Measurements from ENCODE around the gene SH3TC1. TPM values are rescaled to one million over a fixed set of nuclear protein-coding genes. Genes with fewer than 3 reads are reported as not detected.

The SH3TC1 gene
- total and polyA plus RNA-seq, 10 of the 15 experiments (the other 5 are each of a cell fraction or from before 2014, with no cell fraction given), result 0.19 to 47.0 (median 18.4) TPM

GRCh38 chr4:8268211-8268610, 69.1 kb downstream of the SH3TC1 start:
- no peak for ATAC-seq
- SMC1A ChIA-PET (ENCODE audit: uncharacterized antibody, unreplicated experiment), result no interaction called here
- RAD21 ChIA-PET (ENCODE audit: unreplicated experiment), result interaction anchor here (1.0 to 4.4 kb wide), 2 partner anchors 92 to 134 kb away, joined by 3 to 16 read pairs; no protein-coding TSS in a partner anchor
- H3K36me3 ChIP-seq (ENCODE audit: control insufficient read depth in 2 of 2, insufficient read depth in 2 of 2, low read length in 1 of 2), result no peaks in the 10 kb centered on the region
- no peak for FAIRE-seq
- H3K9me3 ChIP-seq (replicated peaks; ENCODE audit: control insufficient read depth, insufficient read depth, low read length), result no peaks in the 10 kb centered on the region
- CTCF ChIA-PET, result interaction anchor here (0.6 to 2.7 kb wide), 4 partner anchors 20 to 134 kb away, joined by 3 to 24 read pairs (median 3); no protein-coding TSS in a partner anchor
- POLR2A ChIA-PET, result no interaction called here
- H3K9ac ChIP-seq (ENCODE audit: control insufficient read depth, insufficient read depth, low read length), result no peak overlapping the region
- no peak overlapping the region for H3K27ac ChIP-seq (ENCODE audit: control insufficient read depth, insufficient read depth)
- no peaks in the 10 kb centered on the region for H4K20me1 ChIP-seq (ENCODE audit: control insufficient read depth, insufficient read depth)
- TF ChIP-seq ZNF384 (IDR thresholded peaks at IDR 0.05; ENCODE audit: borderline replicate concordance, low read depth, low read length) (no peak), TARDBP (IDR thresholded peaks at IDR 0.05; ENCODE audit: borderline replicate concordance) (no peak), KLF5 (IDR thresholded peaks at IDR 0.05; ENCODE audit: partially characterized antibody) (no peak), ZBTB4 (CRISPR knock-in tag; IDR thresholded peaks at IDR 0.05) (no peak), GATAD2B (conservative IDR thresholded peaks at IDR 0.05; ENCODE audit: low read depth) (no peak), EP300 (IDR thresholded peaks at IDR 0.05; ENCODE audit: borderline replicate concordance in 1 of 2, control insufficient read depth in 1 of 2, low read depth in 2 of 2, low read length in 2 of 2) (no peak), PKNOX1 (IDR thresholded peaks at IDR 0.05) (no peak), E2F8 (IDR thresholded peaks at IDR 0.05; ENCODE audit: low read depth, partially characterized antibody) (no peak), EZH2 (IDR thresholded peaks at IDR 0.05; ENCODE audit: borderline replicate concordance, control insufficient read depth, low read depth, low read length) (no peak), IKZF1 (conservative IDR thresholded peaks at IDR 0.05) (no peak), NFYA (IDR thresholded peaks at IDR 0.05; ENCODE audit: borderline replicate concordance, low read depth, low read length) (no peak), POLR2A (IDR thresholded peaks at IDR 0.05; ENCODE audit: low read depth, low read length) (no peak), NFYB (IDR thresholded peaks at IDR 0.05; ENCODE audit: insufficient read depth, low read depth, low read length) (no peak)
- H2AFZ ChIP-seq (ENCODE audit: control insufficient read depth, low read depth, low read length), result no peak overlapping the region
- no peaks in the 10 kb centered on the region for H3K79me2 ChIP-seq (ENCODE audit: control insufficient read depth, insufficient read depth, low read length)
- H3K4me2 ChIP-seq (ENCODE audit: control insufficient read depth, insufficient read depth), result no peak overlapping the region
- no peak for DNase-seq (ENCODE audit: low read depth, low spot score)
- intact Hi-C loops (cut with micrococcal nuclease; ENCODE audit: unreplicated experiment) (no loop called here), in situ Hi-C loops (cut with MboI) (loop anchor here (10.0 kb wide), 1 partner anchor 327 kb away; the partner anchor contains the start of gene CPZ)
- WGBS (ENCODE audit: insufficient coverage, insufficient replicate concordance, low lambda C conversion rate, missing lambda C conversion rate), result 15% methylated on average over 7 of the region's 7 CpGs
- peaks cover 2 to 6% of the 10 kb centered on the region in 2 experiments; a peak in 3 of 4 replicates for H3K27me3 ChIP-seq (replicated peaks in 1 of 2; ENCODE audit: control insufficient read depth in 2 of 2, insufficient read depth in 2 of 2, low read length in 1 of 2)
- H3K4me1 ChIP-seq (ENCODE audit: control insufficient read depth, insufficient read depth, low read length), result no peaks in the 10 kb centered on the region
- H3K4me3 ChIP-seq, result no peak overlapping the region
- no TSS peak for BruUV-seq (replicated peaks)

Data from GM12878 (cell line).